ENCODE data around the gene ADAMTSL2.

The ADAMTSL2 gene

GRCh38 chr9:133499892-133500270, 34.6 kb upstream of the ADAMTSL2 start:
- DNase-seq (ENCODE audit: low spot score), result no peak

GRCh38 chr9:133502112-133502511, 32.4 kb upstream of the ADAMTSL2 start:
- DNase-seq (ENCODE audit: low spot score), result no peak

- DNase-seq (ENCODE audit: low spot score), result no peak
Measured at GRCh38 chr9:133505186-133505830, 29.2 kb upstream of the ADAMTSL2 start.

- DNase-seq (ENCODE audit: low spot score), result no peak
Measured at GRCh38 chr9:133505901-133506652, 28.4 kb upstream of the ADAMTSL2 start.

- DNase-seq (ENCODE audit: low spot score), result no peak
Measured at GRCh38 chr9:133506653-133507038, 27.9 kb upstream of the ADAMTSL2 start.

- no peak for DNase-seq (ENCODE audit: low spot score)
Measured at GRCh38 chr9:133507246-133507965, 27.1 kb upstream of the ADAMTSL2 start.

- no peak for DNase-seq (ENCODE audit: low spot score)
Measured at GRCh38 chr9:133508046-133508445, 26.5 kb upstream of the ADAMTSL2 start.

GRCh38 chr9:133509179-133510083, 25.1 kb upstream of the ADAMTSL2 start:
- DNase-seq (ENCODE audit: low spot score), result peak; percentile 60

- DNase-seq (ENCODE audit: low spot score), result no peak
Measured at GRCh38 chr9:133510926-133511505, 23.5 kb upstream of the ADAMTSL2 start.

GRCh38 chr9:133511607-133512006, 22.9 kb upstream of the ADAMTSL2 start:
- DNase-seq (ENCODE audit: low spot score), result no peak

- DNase-seq (ENCODE audit: low spot score), result no peak
Measured at GRCh38 chr9:133512253-133513213, 22.0 kb upstream of the ADAMTSL2 start.

GRCh38 chr9:133513214-133514100, 21.0 kb upstream of the ADAMTSL2 start:
- no peak for DNase-seq (ENCODE audit: low spot score)

- peak; percentile 80 for DNase-seq (ENCODE audit: low spot score)
Measured at GRCh38 chr9:133514460-133515239, 19.9 kb upstream of the ADAMTSL2 start.

- DNase-seq (ENCODE audit: low spot score), result no peak
Measured at GRCh38 chr9:133515240-133515610, 19.3 kb upstream of the ADAMTSL2 start.

GRCh38 chr9:133515615-133516255, 18.8 kb upstream of the ADAMTSL2 start:
- DNase-seq (ENCODE audit: low spot score), result no peak

GRCh38 chr9:133516256-133516960, 18.1 kb upstream of the ADAMTSL2 start:
- DNase-seq (ENCODE audit: low spot score), result no peak

GRCh38 chr9:133516961-133517350, 17.5 kb upstream of the ADAMTSL2 start:
- no peak for DNase-seq (ENCODE audit: low spot score)

GRCh38 chr9:133517711-133518110, 16.8 kb upstream of the ADAMTSL2 start:
- DNase-seq (ENCODE audit: low spot score), result no peak

All from Ammon's horn (tissue), 1 donor.